Astrocyte of the hippocampus (primary cell): Measurements from ENCODE around the gene ZNF236.

Experiments
- DNase-seq: peaks from one replicate; pipeline ENCODE4 v3.0.0; 2011; ENCODE audit warnings: low read depth, low spot score

ZNF236 gene

DNA sequence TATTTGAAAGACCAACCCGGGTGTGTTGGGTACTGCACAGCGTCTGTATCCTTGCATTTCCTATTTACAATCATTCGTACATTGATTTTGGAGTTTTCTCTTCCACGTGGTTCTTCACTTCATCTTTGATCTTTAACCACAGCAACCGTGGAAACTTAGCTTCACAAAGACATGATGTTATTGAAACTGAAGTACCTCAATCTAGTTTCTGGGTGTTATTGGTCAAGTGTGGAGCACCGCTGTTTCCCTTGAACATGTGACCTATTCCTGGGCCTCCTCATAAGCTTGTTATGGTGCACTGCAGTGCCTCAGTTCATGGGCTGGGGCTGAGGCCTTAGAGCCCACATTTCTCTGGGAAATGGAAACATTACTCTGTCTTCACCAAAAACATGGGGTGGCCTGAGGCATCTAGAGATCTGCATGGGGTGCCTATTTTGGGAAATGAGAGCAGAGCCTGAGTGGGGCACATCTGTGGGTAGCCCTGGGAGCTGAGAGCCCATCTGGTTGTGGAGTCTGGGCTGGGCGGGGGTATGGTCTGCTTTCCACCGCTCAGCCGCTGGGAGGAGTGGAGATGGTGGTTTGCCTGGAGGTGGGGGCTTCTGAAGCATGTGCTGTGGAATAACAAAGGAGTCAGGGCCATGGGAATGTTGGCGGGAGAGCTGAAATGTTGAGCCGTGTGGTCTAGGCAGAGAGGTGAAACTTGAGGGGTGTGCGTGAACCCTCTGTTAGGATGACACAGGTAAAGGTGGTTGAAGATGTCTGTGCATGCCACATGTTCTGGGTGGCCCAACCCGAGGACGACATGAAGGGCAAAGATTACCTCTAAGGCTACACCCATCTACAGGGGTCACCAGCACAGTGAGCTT, 37.4 kb downstream of the ZNF236 start:
- DNase-seq = no peak

DNA sequence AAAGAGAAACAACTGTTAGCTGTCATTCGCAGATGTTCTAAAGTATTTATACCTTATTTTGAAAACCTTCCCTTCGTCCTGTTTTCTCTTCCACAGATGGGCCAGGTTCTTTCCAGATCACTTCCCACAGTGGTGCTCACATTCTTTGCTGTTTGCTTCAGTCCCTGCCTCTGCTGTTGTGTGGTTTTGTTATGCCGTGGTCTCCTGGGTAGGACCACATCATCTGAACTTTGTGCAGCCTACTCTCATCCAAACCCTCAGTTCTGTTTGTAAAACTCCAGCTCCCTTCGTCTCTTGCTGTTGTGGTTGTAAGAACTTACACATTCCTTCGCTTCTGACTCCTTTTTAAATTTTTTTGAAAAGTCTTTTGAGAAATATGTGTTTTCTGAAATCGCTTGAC, 38.1 kb downstream of the ZNF236 start:
- peak; percentile 41 for DNase-seq

DNA sequence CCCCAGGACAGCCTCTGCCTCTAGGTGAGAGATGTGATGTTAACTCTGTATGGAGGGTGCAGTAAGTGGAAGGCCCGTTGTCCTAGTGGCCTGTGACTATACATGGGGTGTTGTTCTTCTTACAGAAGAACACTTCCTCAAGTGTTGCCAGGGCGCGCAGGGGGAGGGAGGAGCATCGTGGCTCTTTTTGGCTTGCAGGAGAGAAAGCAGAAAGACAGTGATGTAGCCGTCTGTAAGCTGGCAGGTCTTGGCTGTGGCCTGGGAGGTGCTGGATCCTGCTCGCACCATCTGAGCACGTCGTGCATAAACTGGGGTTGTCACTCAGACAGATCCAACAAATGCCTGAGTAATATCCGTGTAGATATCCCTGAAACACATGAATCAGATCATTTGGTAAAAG, 44.3 kb downstream of the ZNF236 start:
- DNase-seq = no peak

DNA sequence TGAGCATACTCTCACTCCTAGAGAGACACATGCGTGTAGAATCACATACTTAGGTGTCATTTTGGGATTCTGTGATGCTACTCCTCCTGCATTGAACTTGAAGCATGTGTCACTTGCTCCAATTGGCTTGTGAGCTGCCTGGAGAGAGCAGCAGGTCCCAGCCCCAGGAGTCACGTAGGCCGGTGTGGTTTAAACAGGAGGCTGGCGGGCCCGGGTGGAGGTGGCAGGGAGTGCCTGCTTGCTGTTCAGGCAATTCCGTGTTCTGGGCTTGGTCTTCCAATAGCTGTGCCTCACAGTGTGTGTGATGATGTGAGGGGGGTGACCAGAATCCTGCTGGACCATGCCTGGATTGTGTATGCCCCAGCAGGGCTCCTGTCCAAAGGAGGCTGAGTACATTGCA, 51.0 kb downstream of the ZNF236 start:
- no peak for DNase-seq

DNA sequence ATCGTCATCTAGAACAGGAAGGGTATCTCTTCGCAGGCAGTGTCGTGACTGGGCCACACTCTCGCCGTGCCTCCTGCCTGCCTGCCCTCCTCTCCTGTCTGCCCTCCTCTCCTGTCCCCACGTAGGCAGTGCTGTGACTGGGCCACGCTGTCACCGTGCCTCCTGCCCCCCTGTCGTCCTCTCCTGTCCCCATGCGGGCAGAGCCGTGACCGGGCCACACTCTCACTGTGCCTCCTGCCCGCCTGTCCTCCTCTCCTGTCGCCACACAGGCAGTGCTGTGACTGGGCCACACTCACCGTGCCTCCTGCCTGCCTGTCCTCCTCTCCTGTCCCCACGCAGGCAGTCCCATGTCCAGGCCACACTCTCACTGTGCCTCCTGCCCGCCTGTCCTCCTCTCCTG, 51.4 kb downstream of the ZNF236 start:
- DNase-seq = no peak

DNA sequence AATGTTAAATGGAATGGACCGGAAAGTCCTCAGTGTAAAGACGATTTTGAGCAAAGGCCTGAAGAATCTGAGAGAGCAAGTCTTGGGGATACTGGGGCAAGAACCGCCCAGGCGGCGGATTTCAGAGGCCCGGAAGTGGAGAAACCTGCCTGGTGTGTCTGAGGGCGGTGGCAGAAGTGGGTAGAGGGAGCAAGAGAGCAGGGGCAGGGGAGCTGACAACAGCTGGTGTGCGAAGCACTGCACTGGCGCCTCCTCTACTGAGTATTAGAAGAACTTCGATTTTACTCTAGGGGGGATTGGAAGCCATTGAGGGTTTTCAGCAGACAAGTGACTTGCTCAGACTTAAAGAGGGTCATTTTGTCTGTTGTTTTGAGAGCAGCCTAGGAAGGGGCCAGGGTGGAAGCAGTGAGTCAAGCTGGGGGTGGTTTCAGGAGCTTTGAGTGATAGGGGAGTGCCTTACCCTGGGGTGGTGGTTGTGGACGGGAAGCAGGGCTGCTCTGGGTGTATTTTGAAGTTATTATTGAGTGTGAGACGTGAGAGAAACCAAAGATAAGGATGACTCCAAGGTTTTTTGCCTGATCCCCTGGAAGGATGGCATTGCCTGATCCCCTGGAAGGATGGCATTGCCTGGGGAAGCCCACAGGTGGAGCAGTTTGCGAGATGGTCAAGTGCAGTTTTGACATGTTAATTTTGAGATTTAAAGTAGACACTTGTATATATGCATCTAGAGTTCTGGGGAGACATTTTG, 52.5 kb downstream of the ZNF236 start:
- no peak for DNase-seq

DNA sequence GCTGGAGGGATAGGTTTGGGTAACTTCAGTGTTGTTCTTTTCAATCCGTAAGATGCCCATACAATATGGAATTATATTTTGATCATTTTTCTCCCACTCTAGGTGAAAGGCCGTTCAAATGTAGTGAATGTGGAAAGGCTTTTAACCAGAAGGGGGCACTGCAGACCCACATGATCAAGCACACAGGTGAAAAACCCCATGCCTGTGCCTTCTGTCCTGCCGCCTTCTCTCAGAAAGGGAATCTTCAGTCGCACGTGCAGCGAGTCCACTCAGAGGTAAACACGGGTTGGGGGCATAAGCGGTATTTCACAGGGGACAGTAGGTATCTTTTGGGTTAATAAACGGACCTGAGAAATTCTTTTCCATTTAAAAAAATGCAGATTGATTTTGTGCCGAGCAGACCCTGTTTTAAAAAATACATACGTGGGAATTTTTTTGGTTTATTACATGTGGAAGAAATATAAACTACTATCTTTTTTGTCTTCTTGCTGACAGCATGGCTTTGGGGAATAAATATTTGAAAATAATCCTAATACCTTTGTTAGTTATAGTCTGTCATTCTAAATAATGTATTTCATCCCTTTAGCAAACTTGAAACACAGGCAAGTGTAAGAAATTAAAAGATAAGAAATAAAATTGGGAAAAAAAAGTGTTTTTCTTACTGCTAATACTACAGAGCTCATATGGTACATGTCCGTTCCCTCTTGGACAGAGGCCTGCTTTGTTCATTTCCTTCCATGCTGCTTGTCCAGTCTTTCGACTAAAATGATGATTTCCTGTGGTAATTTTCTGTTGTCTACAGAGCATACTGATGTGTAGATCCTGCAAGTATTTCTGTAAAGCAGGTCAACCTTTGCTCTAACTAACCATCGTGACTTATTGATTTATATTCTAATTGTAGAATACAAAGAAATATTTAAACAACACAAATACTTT, 53.3 kb downstream of the ZNF236 start:
- DNase-seq = peak; percentile 62

DNA sequence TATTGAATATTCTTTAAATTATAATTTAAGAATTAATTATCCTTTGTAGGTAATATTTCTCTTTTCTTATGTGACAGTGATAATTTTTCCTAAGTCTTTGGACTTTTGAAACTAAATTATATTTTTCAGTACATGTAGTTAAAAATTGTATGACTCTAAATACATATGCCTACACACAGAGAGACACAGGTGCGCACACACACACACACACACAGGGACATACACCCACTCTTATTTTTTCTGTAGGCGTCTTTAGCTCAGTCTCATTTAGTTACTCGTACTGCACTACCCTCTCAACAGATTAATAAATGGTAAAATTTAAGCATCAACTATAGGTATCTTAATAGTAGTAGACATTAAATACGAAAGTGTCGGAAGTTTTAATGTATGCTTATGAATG, 56.1 kb downstream of the ZNF236 start:
- no peak for DNase-seq

DNA sequence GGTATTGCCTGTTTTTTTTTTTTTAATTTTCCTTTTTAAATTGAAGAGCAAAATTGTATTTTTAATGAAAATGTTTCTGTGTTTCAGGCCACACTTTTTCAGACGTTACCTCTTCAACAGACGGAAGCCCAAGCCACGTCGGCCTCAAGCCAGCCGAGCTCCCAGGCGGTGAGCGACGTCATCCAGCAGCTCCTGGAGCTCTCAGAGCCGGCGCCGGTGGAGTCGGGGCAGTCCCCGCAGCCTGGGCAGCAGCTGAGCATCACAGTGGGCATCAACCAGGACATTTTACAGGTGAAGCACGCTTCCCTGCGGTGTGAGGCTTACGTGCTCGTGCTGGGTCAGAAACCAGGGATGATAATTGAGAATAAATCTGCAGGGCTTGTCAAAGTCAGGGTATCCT, 57.7 kb downstream of the ZNF236 start:
- no peak for DNase-seq

DNA sequence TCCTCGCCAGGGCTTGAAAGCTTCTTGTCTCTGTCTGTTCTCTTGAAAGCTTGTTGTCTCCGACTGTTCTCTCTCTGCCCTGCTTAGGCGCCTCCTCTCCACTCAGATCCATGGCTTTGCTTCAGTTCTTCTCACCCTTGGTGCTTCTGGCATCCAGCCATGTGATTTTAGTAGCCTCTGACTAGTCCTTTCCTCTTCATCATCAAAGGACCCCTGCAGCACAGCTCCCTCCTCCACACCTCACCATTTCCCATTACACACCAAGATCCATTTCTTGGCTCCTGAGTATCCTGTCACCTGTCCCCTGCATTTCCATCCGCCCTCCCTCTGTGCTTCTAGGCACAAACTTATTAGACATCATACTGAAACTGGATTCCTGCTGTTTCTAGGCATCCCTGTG, 59.4 kb downstream of the ZNF236 start:
- no peak for DNase-seq

DNA sequence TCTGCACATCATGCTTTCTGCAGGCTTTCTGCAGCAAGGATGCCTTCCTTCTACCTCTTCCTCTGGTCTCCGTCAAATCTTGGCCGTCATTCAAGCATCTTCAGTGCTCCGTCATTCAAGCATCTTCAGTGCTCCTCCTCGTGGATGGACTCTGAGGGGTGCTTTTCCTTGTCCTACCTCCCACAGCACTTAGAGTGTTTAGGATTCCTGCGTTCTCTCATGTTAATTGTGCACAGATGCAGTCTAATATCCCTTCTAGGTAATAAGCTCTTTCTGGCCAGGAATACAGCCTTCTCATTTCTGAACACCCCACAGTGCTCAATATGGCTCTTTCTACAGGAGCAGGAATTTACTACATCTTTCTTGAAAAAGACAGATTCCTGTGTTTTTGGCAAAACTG, 59.8 kb downstream of the ZNF236 start:
- no peak for DNase-seq

DNA sequence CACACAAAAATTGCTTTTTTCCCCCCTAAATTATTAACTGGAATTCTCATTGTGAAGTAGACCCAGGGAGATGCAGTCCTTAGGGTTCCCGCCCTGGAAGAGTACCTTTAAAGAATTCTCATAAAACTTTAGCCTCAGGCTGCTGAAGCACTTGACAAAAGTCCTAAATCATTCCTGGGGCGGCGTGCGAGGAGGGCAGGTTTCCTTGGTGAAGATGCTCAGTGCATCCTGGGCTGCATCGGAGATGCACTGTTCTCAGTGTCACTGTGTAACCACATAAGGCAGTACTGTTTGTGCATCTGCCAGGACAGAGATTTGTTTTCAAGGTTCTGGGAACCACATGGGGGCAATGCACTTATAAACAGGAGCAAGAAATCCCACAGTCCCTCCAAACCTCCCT, 62.6 kb downstream of the ZNF236 start:
- DNase-seq = no peak

DNA sequence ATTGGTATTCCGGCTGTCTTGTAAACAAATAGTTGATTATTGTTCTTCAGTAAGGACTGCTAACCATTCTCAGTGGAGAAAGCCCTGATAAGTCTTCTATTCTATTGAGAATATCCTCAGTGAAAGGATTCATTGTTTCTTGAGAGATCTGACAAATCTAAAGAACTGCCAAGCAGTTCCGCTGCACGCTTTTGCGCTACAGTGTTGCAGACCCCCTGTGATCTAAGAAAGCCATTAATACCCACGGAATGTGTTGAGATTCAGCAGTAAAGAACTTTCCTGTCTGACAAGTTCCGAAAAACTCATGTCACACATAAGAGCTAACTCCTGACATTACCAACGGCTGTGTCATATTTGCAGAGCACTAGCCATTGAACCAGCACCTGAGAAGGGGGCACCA, 63.8 kb downstream of the ZNF236 start:
- peak; percentile 26 for DNase-seq

DNA sequence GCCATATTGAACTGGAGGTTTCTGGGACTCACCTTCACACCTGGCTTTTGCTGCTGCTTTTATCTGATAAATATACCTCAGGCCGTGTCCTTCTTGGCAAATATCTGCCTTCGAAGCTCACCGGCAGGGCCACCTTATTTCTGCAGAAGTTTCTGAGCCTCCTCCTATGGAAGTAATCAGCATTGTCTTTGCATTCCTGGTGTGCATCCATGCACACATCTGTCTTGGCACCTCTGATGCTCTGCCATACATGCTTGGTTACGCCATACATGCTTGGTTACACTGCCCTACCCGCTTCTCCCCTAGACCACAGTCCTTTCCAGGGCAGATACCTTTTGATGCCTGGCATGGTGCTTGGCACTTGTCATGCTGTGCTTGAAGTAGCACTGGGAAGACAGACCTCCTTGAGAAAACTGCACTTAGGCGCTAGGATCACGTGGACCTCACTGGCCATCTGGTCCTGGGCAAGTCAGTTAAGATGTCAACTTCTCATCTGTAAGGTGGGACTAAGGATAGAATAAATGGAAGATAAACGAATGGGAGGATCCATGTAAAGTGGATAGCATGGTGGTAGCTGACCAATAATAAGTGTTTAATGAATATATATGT, 66.8 kb downstream of the ZNF236 start:
- DNase-seq = peak; percentile 39

DNA sequence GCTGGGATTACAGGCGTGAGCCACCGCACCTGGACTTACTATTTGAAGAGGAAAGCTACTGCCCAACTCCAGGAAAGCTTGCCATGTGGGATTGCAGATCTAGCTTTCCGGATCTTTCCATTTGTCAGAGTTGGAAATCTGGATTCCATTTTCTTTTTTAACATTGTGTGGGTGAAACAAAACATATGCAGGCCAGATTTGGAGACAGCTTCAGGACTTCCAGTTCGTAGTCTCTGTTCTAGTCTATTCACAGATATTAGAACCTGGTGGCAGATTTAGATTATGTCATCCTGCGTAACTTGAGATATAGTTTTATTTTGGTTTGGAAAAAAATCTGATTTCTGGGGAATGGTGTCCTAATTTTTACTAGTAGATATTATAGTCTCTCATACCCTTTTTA, 70.5 kb downstream of the ZNF236 start:
- no peak for DNase-seq

DNA sequence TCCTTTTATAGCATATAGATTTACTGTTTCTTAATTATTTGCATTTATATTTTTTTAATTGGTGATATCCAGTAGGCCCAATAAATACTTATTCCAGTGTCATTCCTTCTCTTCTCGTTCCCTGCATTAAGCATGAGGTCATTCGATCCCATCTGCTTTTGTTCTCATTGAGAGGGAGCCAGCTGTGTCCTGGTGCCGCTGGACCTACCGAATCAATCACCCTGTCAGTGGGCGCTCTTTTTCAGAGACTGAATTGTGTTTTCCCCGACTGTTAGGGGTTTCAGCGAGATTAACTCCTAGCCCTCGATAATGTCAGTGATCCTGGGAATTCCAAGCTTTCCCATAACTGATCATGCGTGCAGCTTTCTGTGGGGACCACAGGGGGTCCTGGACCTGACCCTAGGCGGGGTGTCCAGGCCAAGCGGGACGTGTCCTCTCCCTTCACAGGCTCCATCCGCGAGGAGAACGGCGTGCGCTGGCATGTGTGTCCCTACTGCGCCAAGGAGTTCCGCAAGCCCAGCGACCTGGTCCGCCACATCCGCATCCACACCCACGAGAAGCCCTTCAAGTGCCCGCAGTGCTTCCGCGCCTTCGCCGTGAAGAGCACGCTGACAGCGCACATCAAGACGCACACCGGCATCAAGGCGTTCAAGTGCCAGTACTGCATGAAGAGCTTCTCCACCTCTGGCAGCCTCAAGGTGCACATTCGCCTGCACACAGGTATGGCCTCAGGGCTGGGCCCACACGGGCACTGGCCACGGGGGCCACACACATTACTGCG, 72.4 kb downstream of the ZNF236 start:
- no peak for DNase-seq

DNA sequence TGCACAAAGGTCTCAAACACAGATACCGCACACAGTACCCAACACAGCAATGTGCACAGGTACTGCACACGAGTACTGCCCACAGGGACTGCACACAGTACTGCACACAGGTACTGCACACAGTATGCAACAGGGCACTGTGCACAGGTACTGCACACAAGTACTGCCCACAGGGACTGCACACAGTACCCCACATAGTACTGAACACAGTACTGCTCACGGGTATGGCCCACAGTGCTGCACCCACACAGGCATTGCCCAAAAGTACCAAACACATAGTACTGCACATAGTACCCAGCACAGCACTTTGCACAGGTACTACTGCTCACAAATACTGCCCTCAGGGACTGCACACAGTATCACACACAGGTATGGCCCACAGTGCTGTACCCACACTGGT, 73.1 kb downstream of the ZNF236 start:
- no peak for DNase-seq

DNA sequence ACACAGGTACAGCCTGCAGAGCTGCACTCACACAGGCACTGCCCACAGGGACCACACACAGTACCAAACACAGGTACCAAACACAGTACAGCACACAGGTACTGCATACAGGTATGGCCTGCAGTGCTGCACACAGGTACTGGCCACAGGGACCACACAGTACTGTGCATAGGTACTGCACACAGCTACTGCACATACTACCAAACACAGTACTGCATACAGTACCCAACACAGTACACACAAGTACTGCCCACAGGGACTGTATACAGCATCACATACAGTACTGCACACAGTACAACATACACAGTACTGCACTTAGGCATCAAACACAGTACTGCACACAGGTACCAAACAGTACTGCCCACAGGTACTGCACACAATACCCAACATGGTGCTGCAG, 74.3 kb downstream of the ZNF236 start:
- no peak for DNase-seq

DNA sequence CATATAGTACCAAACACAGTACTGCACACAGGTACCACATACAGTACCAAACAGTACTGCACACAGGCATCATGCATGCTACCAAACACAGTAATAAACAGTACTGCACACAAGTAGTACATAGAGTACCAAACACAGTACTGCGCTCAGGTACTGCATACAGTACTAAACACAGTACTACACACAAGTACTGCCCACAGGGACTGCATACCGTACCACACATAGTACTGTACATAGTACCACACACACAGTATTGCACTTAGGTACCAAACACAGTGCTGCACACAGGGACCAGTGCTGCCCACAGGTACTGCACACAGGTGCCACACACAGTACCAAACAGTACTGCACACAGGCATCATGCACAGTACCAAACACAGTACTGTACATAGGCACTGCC, 74.9 kb downstream of the ZNF236 start:
- DNase-seq = no peak

DNA sequence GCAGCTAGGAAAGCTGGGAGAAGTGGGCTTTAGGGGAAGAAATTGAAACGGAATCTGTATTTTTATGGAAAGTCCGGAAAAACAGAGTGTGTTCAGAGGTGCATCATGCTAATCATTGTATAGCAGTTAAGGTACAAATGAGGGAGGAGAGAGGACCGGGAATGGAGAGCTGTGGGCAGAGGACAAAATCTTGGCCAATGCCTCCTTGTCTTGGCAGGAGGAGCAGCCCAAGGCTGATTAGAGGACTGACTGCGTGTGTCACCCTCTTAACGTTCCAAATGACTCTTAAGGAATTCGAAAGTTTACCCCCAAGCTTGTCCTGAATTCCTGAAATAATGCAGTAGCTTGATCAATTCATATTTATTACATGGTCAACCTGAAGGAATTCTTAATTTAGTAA, 81.0 kb downstream of the ZNF236 start:
- peak; percentile 18 for DNase-seq

DNA sequence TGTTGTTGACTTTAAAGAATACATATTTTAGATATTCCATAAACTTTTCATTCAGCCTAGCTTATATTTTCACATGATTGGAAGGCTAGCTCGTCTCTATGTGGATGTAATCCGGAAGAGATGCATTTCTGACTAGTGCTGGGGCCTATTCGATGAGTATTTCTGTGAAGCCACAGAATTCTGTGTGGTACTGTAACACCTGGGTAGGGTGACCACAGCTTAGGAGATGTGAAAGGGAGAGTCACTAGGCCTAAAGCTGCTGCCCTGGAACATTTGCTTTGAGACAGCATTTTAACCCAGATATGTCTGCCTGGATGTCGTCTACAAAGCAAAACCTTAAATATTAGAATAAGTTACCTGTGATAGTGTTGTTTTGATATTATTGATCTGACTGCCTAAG, 83.5 kb downstream of the ZNF236 start:
- no peak for DNase-seq
